Ovary (tissue), 9 donors: ENCODE data around the gene TBX18. TPM values are rescaled to one million over a fixed set of nuclear protein-coding genes. Genes with fewer than 3 reads are reported as not detected.

Source experiments
- DNase-seq, 5 donors: peaks; one replicate each; pipeline ENCODE4 v3.0.0-alpha.2; 2019 to 2020
- H3K27ac ChIP-seq, 2 donors: fragments of 200-600 bp; one replicate each; pipeline versions ENCODE4 v1.5.1 to v1.8.0; 2019 to 2022
- H3K27me3 ChIP-seq: fragments of 200-600 bp; one replicate; pipeline ENCODE4 v1.8.0; 2022
- H3K36me3 ChIP-seq: fragments of 200-600 bp; sonication (generic); one replicate; pipeline ENCODE4 v1.5.1; 2019
- H3K4me1 ChIP-seq: one replicate; pipeline ENCODE4 v1.8.1; 2013; ENCODE audit warnings: mild to moderate bottlenecking, moderate library complexity; ENCODE audit not compliant: insufficient read depth
- H3K4me3 ChIP-seq: fragments of 200-600 bp; sonication (generic); one replicate; pipeline ENCODE4 v1.5.1; 2017
- H3K9me3 ChIP-seq, 2 donors: fragments of 200-600 bp in 1 of 2; sonication (generic) in 1 of 2; one replicate each; pipeline versions ENCODE4 v1.5.1 to v1.8.1; 2013 to 2019; ENCODE audit warnings: mild to moderate bottlenecking in 1 of 2, moderate library complexity in 1 of 2
- EP300 ChIP-seq: sonication (generic); formaldehyde crosslinking; IDR thresholded peaks from one replicate; pipeline ENCODE4 v1.6.1; 2017; ENCODE audit warnings: antibody characterized with exemption
- POLR2A ChIP-seq: fragments of 450-650 bp; IDR thresholded peaks from one replicate; pipeline ENCODE4 v1.6.1; 2017; ENCODE audit warnings: antibody characterized with exemption, mild to moderate bottlenecking, moderate library complexity
- WGBS, 3 donors: extraction: QIAGEN DNeasy Blood & Tissue Kit in 1 of 3; methylation state at CpG; one replicate each; pipeline versions ENCODE4 v1.1.5 to v1.1.7; 2013 to 2017; 5-methylcytosine and 5-hydroxymethylcytosine counted together
- intact Hi-C, 4 donors: fragments of 100-400 bp; cut with DNase I; formaldehyde crosslinking; loops; one replicate each; pipeline versions ENCODE4 v1.11.0 to v1.15.1; 2022 to 2023
- polyA plus RNA-seq, 2 donors: library from polyadenylated mRNA; stranded (reverse); fragments of 200-250 nt in 1 of 2; fragments of 350-450 nt in 1 of 2; fragmentation: Illumina TruSeq in 1 of 2; extraction: RNeasy Lipid Tissue Mini Kit (QIAGEN cat#74804) in 1 of 2; gene quantifications; one replicate each; pipeline ENCODE4 v1.2.3, GENCODE V29; 2013 to 2014
- total RNA-seq, 7 donors: library from RNA; depleted of rRNA in 2 of 7; stranded (reverse); fragments of >200 nt in 2 of 7; fragmentation: NEBNext Ultra II Directional in 3 of 7; extraction: Animal tissue kit (Norgen Biotek cat#: 25700) in 3 of 7; gene quantifications; one replicate each; pipeline versions ENCODE4 v1.1.0 to v1.2.4, GENCODE V29; 2016 to 2023
- TF ChIP-seq, protein P1 (sequence below), 3 donors: fragments of 450-650 bp in 2 of 3; fragments of 200-600 bp in 1 of 3; IDR thresholded peaks; one replicate each; pipeline versions ENCODE4 v1.5.1 to v1.8.0; 2016 to 2022; ENCODE audit warnings: antibody characterized with exemption in 3 of 3, mild to moderate bottlenecking in 1 of 3
- donor health status: DM: no; HTN: no; CAD: no; lungs with moderate emphysema.
- donor health status: DM: no; HTN: no; CAD: no.
- donor health status: Bipolar disorder and iron deficiency.
- donor health status: DM: yes; HTN: yes; CAD: no.
- donor health status: DM: no; HTN: no; CAD: no.
- donor health status: DM: yes; HTN: yes; CAD: no.

The TBX18 gene
- total and polyA plus RNA-seq, 9 donors, result 1.3 to 13.3 (median 5.4) TPM

DNA sequence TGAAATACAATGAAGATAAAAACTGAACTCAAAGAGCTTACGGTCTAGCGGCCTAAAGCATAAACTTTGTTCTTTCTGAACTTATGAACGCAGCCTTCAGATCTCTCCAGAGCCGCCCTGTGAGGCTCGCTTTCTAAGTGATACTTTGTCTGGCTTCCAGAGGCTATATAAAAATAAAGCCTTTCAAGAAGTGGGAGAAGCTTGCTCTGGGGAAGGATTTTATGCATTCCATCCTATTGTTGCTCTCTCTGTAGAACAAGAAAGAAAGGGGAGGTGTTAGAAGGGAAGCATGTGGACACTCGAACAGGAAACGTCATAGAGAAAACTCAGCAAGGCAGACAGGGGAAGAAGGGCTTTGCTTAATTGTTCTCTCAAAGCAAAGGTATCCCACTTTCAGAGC is 77.0 kb downstream of the TBX18 start:
- no peak for TF ChIP-seq EP300
- TF ChIP-seq, protein P1, sequence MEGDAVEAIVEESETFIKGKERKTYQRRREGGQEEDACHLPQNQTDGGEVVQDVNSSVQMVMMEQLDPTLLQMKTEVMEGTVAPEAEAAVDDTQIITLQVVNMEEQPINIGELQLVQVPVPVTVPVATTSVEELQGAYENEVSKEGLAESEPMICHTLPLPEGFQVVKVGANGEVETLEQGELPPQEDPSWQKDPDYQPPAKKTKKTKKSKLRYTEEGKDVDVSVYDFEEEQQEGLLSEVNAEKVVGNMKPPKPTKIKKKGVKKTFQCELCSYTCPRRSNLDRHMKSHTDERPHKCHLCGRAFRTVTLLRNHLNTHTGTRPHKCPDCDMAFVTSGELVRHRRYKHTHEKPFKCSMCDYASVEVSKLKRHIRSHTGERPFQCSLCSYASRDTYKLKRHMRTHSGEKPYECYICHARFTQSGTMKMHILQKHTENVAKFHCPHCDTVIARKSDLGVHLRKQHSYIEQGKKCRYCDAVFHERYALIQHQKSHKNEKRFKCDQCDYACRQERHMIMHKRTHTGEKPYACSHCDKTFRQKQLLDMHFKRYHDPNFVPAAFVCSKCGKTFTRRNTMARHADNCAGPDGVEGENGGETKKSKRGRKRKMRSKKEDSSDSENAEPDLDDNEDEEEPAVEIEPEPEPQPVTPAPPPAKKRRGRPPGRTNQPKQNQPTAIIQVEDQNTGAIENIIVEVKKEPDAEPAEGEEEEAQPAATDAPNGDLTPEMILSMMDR (IDR thresholded peaks at IDR 0.05), result no peak
- no peak for TF ChIP-seq POLR2A
- Histone ChIP-seq H3K9me3 (no peaks in the 10 kb centered on the region), H3K27ac (no peak overlapping the region), H3K36me3 (no peaks in the 10 kb centered on the region), H3K27me3 (no peaks in the 10 kb centered on the region), H3K4me3 (no peak overlapping the region), H3K4me1 (no peaks in the 10 kb centered on the region)
- intact Hi-C loops, result no loop called here
- no peak for DNase-seq
- 56 to 67% (median 60%) methylated on average over 7 of the region's 7 CpGs for WGBS, 3 donors

DNA sequence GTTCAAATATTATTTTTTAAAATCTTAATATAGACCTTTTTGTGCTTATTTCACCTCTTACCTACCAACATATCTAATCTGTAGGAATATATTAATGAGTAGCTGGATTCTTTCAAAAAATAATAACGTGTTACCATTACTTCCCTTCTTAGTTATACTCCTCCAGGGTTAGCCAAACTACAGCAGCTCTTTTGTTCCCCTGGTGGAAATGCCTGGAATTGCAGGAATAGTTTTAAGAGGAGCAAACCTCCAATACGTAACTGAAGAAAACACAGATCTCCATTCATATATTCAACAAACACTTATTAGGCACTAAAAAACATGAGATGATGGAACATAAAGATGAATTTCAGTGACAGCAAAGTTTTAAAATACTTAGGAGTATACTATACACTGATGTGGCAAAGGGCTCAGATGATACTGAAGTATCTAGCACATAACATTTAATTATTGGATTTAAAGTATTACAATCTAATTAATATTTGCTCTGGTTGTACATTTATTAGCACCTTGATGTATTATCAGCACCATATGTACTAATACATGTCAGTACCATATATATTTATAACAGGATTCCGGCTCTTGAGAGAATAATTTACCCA is 78.3 kb downstream of the TBX18 start:
- whole genome bisulfite sequencing, 3 donors, result 71 to 75% (median 72%) methylated on average over 3 of the region's 3 CpGs
- no peaks in the 10 kb centered on the region for H3K4me1 ChIP-seq
- no peak overlapping the region for H3K4me3 ChIP-seq
- H3K27me3 ChIP-seq, result no peaks in the 10 kb centered on the region
- no peaks in the 10 kb centered on the region for H3K36me3 ChIP-seq
- TF ChIP-seq, protein P1 (IDR thresholded peaks at IDR 0.05), result no peak
- no peak for TF ChIP-seq EP300
- no peak for TF ChIP-seq POLR2A
- no peak for DNase-seq
- intact Hi-C loops, result no loop called here
- H3K27ac ChIP-seq, result no peak overlapping the region
- H3K9me3 ChIP-seq, result no peaks in the 10 kb centered on the region

DNA sequence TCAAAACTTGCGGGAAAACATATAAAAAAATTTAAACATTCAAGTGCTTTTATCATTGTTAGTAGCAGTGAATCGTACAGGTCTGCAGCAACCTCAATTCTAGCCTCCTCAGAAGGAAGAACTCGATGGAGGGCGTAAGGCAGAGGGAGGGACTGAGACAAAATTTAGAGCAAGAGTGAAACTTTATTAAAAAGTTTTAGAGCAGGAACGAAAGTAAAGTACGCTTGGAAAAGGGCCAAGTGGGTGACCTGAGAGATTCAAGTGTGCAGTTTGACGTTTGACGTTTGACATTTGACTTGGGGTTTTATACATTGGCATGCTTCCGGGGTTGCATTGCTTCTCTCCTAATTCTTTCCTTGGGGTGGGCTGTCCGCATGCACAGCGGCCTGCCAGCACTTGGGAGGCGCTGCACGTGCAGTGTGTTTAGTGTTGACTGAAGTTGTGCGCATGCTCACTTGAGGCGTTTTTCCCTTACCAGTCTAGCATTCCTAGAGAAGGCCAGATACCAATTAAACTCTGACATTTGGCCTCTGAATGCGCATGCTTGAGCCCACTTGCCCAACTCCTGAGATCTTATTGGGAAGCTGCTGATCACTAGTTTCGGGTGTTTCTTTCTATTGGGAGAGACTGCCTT is 82.6 kb downstream of the TBX18 start:
- WGBS, 3 donors, result 85 to 92% (median 86%) methylated on average over 17 of the region's 17 CpGs
- no peak overlapping the region for H3K27ac ChIP-seq
- H3K9me3 ChIP-seq, result no peaks in the 10 kb centered on the region
- no peak overlapping the region for H3K4me3 ChIP-seq
- TF ChIP-seq EP300 (no peak), POLR2A (no peak)
- TF ChIP-seq, protein P1 (IDR thresholded peaks at IDR 0.05), result no peak
- no peaks in the 10 kb centered on the region for H3K27me3 ChIP-seq
- no peaks in the 10 kb centered on the region for H3K36me3 ChIP-seq
- no peaks in the 10 kb centered on the region for H3K4me1 ChIP-seq
- no peak for DNase-seq
- intact Hi-C loops, result no loop called here

DNA sequence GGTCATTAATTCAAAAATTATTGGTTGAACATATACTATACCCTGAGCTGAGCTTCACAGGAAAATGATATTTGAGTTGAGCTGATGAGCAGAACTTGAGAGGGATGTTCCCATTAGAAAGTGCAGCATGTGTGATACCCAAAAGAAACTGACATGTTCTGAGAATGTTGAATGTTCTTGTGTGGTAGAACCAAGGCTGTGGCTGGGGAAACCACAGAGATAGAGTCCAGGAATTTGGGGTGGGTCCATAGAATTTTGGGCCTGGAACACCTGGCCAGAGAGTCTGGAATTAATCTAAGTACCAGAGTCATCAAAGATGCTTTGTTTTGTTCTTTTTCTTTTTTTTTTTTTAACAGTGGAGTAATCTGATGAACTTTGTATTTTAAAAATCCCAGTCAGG is 88.7 kb downstream of the TBX18 start:
- H3K4me3 ChIP-seq, result no peak overlapping the region
- DNase-seq, result no peak
- H3K27me3 ChIP-seq, result no peaks in the 10 kb centered on the region
- intact Hi-C loops, result no loop called here
- TF ChIP-seq, protein P1 (IDR thresholded peaks at IDR 0.05), result no peak
- no peak for TF ChIP-seq POLR2A
- TF ChIP-seq EP300, result no peak
- H3K9me3 ChIP-seq, result no peaks in the 10 kb centered on the region
- H3K27ac ChIP-seq, result no peak overlapping the region
- no peaks in the 10 kb centered on the region for H3K4me1 ChIP-seq
- H3K36me3 ChIP-seq, result no peaks in the 10 kb centered on the region
